ENCODE results near the gene MCTP1. TPM values are rescaled to one million over a fixed set of nuclear protein-coding genes. Genes with fewer than 3 reads are reported as not detected.

Gene MCTP1
- total and polyA plus RNA-seq, 2 of the 8 experiments (the other 6 are each of a cell fraction or from before 2014, with no cell fraction given), result 0.56 to 3.4 TPM

- POLR2A ChIA-PET (ENCODE audit: partially characterized antibody), result no interaction called here
- TF ChIP-seq SP4 (IDR thresholded peaks at IDR 0.05; ENCODE audit: low read length), result no peak
- TF ChIP-seq MAFK (IDR thresholded peaks at IDR 0.05; ENCODE audit: low read depth, low read length), result no peak
- no peak for TF ChIP-seq ZNF274 (IDR thresholded peaks at IDR 0.05; ENCODE audit: borderline replicate concordance, extremely low read depth, low read length)
- no peak for TF ChIP-seq JUN (IDR thresholded peaks at IDR 0.05; ENCODE audit: low read depth, low read length)
- TF ChIP-seq CHD1 (IDR thresholded peaks at IDR 0.05; ENCODE audit: low read depth, low read length), result no peak
- no peak for TF ChIP-seq JUND (IDR thresholded peaks at IDR 0.05; ENCODE audit: low read length)
- no peak for TF ChIP-seq BRCA1 (IDR thresholded peaks at IDR 0.05; ENCODE audit: low read depth, low read length)
- TF ChIP-seq CEBPB (IDR thresholded peaks at IDR 0.05; ENCODE audit: low read depth, low read length), result no peak
These were observed 107.4 kb downstream of the MCTP1 start for GRCh38 chr5:95177456-95177855.

More at GRCh38 chr5:95177456-95177855, 107.4 kb downstream of the MCTP1 start:
- no peak overlapping the region for H3K4ac ChIP-seq (replicated peaks; ENCODE audit: insufficient read length, low read depth, low read length)
- no peaks in the 10 kb centered on the region for H3K27me3 ChIP-seq (replicated peaks in 1 of 4; ENCODE audit: control insufficient read depth in 3 of 4, extremely low read depth in 1 of 4, insufficient read depth in 3 of 4, low read length in 3 of 4)
- no peak overlapping the region for H3K9ac ChIP-seq (replicated peaks in 1 of 4; ENCODE audit: extremely low read depth in 1 of 4, low read depth in 3 of 4, low read length in 3 of 4)
- no peak for FAIRE-seq
- H3K4me1 ChIP-seq (replicated peaks in 1 of 4; ENCODE audit: control insufficient read depth in 3 of 4, insufficient read depth in 4 of 4, low read length in 3 of 4), result peaks cover 3 to 27% (median 15%) of the 10 kb centered on the region in 4 experiments; a peak in 6 of 7 replicates
- H3K4me2 ChIP-seq (ENCODE audit: insufficient read depth in 1 of 2, low read depth in 2 of 2, low read length in 2 of 2), result 0 out of 4 replicates have a peak overlapping the region, but pooled peaks of 1 of the 2 experiments have one; percentile 15
- H3K14ac ChIP-seq (ENCODE audit: insufficient read length), result no peak overlapping the region
- peak overlapping the region; percentile 68 for H3K27ac ChIP-seq (ENCODE audit: low read depth, low read length)
- H2BK5ac ChIP-seq (ENCODE audit: low read depth, low read length), result peak overlapping the region; percentile 30; the same call in 1 of the 2 replicates
- WGBS, 2 experiments (ENCODE audit: extremely low coverage in 1 of 2, insufficient coverage in 1 of 2, insufficient read length in 1 of 2, insufficient replicate concordance in 2 of 2, low coverage in 1 of 2, low lambda C conversion rate in 2 of 2, missing lambda C conversion rate in 1 of 2), result 90% methylated on average over 4 of the region's 4 CpGs; no CpG with 5 or more reads in 1 of the 2 experiments
- H3K36me3 ChIP-seq (ENCODE audit: control insufficient read depth in 2 of 4, insufficient read depth in 4 of 4, low read length in 3 of 4), result no peaks in the 10 kb centered on the region
- no peak overlapping the region; the same call in 1 of the 2 replicates for H2AFZ ChIP-seq (ENCODE audit: low read length)
- no peak overlapping the region for H4K8ac ChIP-seq (ENCODE audit: extremely low read depth, insufficient read depth, low read length)
- H3K4me3 ChIP-seq (ENCODE audit: extremely low read depth in 1 of 4, insufficient read depth in 2 of 4, low read depth in 3 of 4, low read length in 4 of 4), result peak overlapping the region in 1 of 4 experiments; percentile 6; a peak in 1 of 8 replicates
- H4K20me1 ChIP-seq (replicated peaks in 1 of 2; ENCODE audit: control insufficient read depth in 1 of 2, insufficient read depth in 2 of 2, low read length in 2 of 2), result no peaks in the 10 kb centered on the region
- H3K56ac ChIP-seq (replicated peaks; ENCODE audit: insufficient read length, low read depth, low read length), result no peak overlapping the region
- no peak overlapping the region for H3K18ac ChIP-seq (ENCODE audit: extremely low read depth, low read length)
- no peak overlapping the region for H3K23ac ChIP-seq (ENCODE audit: insufficient read length)
- no peaks in the 10 kb centered on the region for H3K9me3 ChIP-seq (ENCODE audit: insufficient read depth in 2 of 2, low read depth in 1 of 2, low read length in 1 of 2)
- no peak overlapping the region for H2AK5ac ChIP-seq (ENCODE audit: low read depth, low read length)
- no peak overlapping the region for H2BK15ac ChIP-seq (ENCODE audit: low read length)
- DNase-seq (ENCODE audit: low read depth in 1 of 2, low spot score in 2 of 2), result no peak
- H3K79me1 ChIP-seq (ENCODE audit: low read depth, low read length), result no peaks in the 10 kb centered on the region
- no peaks in the 10 kb centered on the region for H3K23me2 ChIP-seq (ENCODE audit: low read depth, low read length)
- H2BK12ac ChIP-seq (ENCODE audit: low read depth, low read length), result peak overlapping the region; percentile 82
- CTCF ChIA-PET (ENCODE audit: partially characterized antibody), result interaction anchor here (0.8 to 3.8 kb wide), 5 partner anchors 12 to 209 kb away, joined by 3 to 29 read pairs (median 3); no protein-coding TSS in a partner anchor
- peak overlapping the region; percentile 12 for H4K5ac ChIP-seq (ENCODE audit: insufficient read length, low read depth, low read length)
- 0 out of 2 replicates have a peak overlapping the region, but pooled peaks have one; percentile 62 for H2BK20ac ChIP-seq (ENCODE audit: low read length)
- peak overlapping the region; percentile 71 for H4K91ac ChIP-seq (replicated peaks; ENCODE audit: insufficient read length, low read length)
- no peaks in the 10 kb centered on the region for H3K79me2 ChIP-seq (ENCODE audit: control insufficient read depth in 1 of 2, insufficient read depth in 2 of 2, low read length in 2 of 2)
- H2BK120ac ChIP-seq (replicated peaks; ENCODE audit: low read depth, low read length), result no peak overlapping the region

Data from H1 (cell line).